Limb (tissue), 2 donors: ENCODE results near the gene RBM3.

Experiments used
- DNase-seq, 2 donors: peaks; one replicate each; pipeline ENCODE4 v3.0.0-alpha.2; 2016; ENCODE audit errors: extremely low spot score in 2 of 2

Gene RBM3

GRCh38 chrX:48576108-48576507 is 1.8 kb downstream of the RBM3 start:
- DNase-seq: no peak

GRCh38 chrX:48578661-48579128 is 4.4 kb downstream of the RBM3 start:
- no peak for DNase-seq

GRCh38 chrX:48579259-48579658 is 5.0 kb downstream of the RBM3 start:
- no peak for DNase-seq

- no peak for DNase-seq
Observed at GRCh38 chrX:48580662-48581061, 6.4 kb downstream of the RBM3 start.

- DNase-seq: no peak
Observed at GRCh38 chrX:48584698-48585097, 10.4 kb downstream of the RBM3 start.

DNA sequence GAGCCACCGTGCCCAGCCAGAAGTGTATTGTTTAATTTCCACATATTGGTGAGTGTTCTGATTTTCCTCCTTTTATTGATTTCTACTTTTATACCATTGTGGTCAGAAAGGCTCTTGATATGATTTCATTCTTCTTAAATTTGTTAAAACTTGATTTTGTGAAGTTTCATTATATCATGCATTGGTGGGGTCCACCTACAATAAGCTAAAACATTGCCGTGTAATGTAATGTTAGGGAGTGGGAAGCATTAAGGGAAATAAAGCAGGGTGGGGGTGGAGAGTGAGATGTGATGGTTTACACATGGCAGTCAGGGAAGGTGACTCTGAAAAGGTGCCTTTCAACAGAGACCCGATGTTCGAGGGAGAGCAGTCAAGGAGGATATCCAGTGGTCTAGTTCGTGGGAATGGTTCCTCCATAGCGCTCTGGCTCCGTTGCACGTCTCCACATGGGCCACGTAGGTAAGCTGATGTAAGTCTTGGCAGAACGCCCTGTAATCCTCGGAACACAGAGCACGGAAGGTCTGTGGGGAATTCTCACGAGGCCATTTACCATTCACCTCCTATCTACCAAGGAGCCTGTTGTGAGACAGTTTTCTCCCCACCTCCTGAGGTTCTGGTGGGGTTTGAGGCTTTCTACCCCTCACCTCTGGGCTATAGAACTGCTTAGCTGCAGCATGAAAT is 15.3 kb downstream of the RBM3 start:
- no peak for DNase-seq

DNA sequence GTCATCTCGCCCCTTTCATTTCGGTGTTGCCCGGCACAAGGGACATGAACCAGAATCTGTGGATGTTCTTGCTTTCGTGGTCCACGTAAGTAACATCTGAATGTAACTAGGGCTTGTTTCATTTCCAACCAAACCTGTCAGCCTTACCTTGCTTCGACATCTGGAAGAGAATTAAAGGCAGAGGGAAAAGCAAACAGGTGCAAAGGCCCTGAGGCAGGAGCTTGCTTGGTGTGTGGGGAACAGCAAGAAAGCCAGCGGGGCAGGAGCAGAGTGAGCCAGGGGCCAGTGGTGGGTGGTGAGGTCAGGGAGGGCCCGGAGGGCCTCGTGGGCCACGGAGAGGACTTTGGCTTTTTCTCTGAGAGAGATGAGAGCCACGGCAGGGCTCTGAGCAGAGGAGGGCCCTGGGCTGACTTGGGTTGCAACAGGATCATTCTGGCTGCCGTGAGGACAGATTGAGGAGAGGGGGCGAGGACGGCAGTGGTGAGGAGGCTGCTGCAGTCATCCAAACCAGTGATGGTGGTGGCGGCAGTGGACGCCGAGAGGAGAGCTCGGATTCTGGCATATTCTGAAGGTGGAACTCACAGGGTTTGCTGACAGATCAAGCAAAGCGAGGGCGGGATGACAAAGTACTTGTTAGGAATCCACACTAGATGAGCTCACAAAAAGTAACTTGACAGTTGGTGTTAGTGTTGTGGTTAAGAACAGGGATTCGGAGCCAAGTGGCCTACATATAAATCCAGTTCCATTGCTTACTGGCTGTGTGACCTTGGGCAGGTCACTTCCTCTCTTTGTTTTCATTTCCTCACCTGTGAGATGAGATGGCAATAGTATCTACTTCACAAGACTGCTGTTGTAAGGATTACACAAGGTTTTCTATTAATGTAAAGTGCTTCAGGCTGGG is 16.2 kb downstream of the RBM3 start:
- DNase-seq: no peak

- no peak for DNase-seq
Observed at GRCh38 chrX:48591255-48591791, 17.0 kb downstream of the RBM3 start.

- no peak for DNase-seq
Observed at GRCh38 chrX:48592971-48593370, 18.7 kb downstream of the RBM3 start.

- DNase-seq: no peak
Observed at GRCh38 chrX:48595929-48596328, 21.6 kb downstream of the RBM3 start.

DNA sequence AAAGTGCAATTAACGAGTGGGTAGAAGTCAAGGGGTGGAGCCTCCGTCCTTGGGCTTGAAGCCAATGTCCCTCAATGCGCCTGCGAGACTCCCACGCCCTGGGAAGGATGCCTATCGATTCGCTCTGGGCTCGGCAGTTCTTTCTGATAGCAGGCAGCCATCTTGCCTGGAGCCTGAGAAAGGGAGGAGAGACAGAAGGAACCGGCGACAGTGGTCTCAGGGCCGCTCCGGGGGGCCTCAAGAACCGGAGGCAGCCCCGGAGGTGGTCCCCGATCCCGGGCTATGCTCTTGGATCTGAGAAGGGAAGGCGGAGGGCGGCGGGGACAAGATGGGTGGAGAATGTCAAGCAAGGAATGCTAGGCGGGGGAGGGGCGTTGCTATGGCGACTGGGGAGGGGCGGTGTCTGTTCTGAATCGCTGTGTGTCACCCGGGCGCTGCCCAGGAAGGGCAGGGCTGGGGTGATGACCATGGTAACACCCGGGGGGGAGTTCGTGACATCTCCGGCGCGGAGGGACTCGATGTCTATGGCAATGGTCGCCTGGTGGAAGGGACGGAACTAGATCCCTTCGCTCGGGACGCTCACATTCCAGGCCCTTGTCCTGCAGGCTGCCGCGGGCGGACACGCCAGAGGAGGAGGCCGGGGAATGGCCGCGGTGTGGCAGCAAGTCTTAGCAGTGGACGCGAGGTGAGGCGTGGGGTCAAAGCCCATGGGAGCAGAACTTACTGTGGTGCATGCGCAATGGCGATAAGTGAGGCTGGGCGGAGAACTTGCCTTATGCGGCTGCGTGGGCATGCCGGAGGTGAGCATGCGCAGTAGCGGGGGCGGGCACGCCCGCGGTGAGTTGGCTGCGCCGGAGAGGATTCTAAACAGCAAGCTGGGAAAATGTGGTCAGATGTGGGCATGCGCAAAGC is 23.3 kb downstream of the RBM3 start, which contains the start of gene WDR13:
Gene WDR13, plus strand, starts transcription at position 140 of the 912 bp plus-strand sequence. Its CDS starts 505 bp downstream, at position 645.
- DNase-seq: peak; percentile 85 to 93

DNA sequence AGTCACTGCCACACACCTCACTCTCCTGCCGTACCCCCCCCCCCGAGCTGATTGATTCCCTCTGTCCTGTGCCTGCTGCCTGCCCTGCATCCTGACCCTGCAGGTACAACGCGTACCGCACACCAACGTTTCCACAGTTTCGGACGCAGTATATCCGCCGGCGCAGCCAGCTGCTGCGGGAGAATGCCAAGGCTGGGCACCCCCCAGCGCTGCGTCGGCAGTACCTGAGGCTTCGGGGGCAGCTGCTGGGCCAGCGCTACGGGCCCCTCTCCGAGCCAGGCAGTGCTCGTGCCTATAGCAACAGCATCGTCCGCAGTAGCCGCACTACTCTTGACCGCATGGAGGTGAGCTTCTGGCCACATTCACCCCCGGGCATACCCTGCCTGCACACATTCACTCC is 24.3 kb downstream of the RBM3 start:
- DNase-seq: no peak

DNA sequence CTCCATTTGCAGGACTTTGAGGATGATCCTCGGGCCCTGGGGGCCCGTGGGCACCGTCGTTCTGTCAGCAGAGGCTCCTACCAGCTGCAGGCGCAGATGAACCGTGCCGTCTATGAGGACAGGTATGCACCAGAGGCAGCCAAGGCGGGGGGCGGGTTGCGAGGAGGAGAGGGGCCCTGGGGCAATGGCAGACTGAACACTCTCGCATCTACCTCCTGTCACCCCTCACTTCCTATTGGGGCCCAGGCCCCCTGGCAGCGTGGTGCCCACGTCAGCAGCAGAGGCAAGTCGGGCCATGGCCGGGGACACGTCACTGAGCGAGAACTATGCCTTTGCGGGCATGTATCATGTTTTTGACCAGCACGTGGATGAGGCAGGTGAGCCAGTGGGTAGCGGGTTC is 25.1 kb downstream of the RBM3 start:
- no peak for DNase-seq

DNA sequence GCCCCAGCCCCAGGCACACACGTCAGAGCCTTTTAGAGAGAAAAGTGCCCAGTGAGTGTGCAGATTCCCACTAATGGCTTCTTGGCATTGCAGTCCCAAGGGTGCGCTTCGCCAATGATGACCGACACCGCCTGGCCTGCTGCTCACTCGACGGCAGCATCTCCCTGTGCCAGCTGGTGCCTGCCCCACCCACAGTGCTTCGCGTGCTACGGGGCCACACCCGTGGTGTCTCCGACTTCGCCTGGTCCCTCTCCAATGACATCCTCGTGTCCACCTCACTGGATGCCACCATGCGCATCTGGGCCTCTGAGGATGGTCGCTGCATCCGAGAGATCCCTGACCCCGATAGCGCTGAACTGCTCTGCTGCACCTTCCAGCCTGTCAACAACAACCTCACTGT is 25.9 kb downstream of the RBM3 start:
- DNase-seq: no peak

GRCh38 chrX:48601741-48602394 is 27.6 kb downstream of the RBM3 start:
- DNase-seq: no peak

DNA sequence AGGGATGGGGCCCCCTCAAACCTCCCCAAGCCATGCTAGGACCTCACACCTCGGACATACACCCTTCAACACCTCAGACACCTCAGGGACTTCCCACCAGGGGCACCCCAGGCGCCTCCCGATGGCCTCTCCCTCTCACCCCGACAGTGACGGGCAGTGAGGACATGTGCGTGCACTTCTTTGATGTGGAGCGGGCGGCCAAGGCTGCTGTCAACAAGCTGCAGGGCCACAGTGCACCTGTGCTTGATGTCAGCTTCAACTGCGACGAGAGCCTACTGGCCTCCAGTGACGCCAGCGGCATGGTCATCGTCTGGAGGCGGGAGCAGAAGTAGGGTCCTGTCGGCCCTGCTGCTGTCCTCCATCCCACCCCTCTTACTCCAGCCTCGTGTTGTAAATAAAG is 30.4 kb downstream of the RBM3 start:
- DNase-seq: no peak

- no peak for DNase-seq
Observed at GRCh38 chrX:48606091-48606490, 31.8 kb downstream of the RBM3 start.

DNA sequence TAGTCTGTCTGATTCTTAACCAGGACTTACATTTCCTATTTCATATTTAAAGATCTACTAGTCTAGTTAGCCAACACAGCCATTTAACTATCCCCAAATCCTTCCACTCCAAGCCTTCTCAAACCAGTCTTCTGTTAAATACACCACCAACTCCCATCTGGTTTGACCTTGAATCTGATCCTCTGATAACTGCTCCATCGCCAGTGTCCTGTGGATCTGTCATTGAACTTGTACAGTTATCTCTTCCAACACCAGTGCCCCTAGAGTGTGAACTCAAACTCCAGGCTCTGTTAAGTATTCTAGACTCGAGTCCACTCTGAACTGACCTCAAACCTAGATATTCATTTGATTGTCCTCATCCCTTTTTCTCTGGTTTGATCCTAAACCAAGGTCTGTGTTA is 37.4 kb downstream of the RBM3 start:
- no peak for DNase-seq

DNA sequence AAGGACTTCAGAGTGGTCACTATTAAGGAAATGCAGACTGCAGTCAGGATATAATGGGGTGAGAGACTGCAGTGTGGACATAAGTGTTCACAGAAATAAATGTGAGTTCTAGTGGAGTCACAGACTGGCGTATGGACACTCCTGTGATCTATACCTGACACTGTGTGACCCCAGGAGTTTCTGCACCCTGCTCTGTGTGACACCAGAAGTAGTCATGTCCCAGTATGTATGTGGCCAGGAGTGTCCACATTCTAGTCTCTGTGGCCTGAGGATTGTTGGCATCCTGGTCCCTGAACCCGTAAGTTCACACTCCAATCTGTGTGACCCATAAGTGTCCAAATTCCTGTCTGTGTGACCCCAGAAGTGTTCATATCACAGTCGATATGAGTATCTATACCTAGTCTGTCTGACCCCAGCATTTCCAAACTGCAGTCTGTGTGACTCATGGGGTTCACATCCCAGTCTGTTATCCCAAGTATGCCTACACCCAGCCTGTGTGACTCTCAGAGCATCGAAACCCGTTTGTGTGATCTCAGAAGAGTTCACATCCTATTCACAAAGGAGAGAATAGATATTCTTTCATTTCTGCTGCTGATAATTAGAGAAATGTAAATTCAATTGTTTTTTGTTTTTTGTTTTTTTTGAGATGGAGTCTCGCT is 39.3 kb downstream of the RBM3 start:
- no peak for DNase-seq

GRCh38 chrX:48616576-48616975 is 42.3 kb downstream of the RBM3 start:
- no peak for DNase-seq
